Amniotic epithelial cell (primary cell): ENCODE measurements around the gene MBTPS1.
A peak's percentile ranks its signal among the peaks of the same experiment; 100 is the strongest.

Experiments
- DNase-seq: peaks from one replicate; pipeline ENCODE4 v3.0.0-alpha.2; 2010; ENCODE audit warnings: low read depth

MBTPS1 gene

DNA sequence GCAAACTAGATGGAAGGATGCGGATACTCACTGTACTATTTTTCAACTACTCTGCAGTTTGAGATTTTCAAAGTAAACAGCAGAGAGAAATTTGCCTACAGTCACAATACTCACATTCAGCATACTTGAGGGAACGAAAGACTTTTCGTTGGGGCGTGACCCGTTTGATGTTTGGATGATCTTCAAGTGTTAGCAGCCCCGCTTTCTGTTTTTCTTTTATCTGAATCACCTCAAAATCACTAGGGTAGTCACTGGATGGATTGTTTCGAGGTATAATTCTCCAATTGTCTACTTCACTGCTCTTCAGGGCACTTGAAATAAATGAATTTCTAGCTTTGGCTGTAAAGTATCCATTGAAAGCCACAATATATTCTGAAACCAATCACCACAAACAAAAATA lies 17.8 kb downstream of the MBTPS1 start:
- no peak for DNase-seq

DNA sequence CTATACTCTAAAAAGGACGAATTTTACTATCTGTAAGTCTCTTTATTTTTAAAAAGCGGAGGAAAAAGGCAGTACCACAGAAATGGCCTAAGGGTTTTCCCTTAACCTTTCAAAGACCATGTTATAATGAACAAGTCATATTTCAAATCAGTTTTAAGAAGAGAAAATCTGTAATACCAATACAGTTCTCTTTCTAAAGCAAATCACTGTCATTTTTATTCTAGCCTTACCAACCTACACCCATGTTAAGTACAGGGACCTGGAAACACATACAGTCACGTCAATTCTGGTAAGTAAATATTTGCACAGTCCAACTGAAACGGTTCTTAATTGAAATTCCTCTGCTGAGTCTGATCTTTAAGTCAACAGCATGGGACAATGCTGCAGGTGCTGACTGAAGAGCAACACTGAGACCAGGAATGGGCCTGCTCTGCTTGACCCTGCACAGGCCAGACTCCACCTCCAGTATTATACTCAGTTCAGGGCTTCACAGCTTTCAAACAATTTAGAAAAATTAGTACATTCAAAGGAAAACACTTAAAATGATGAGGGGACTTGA lies 20.2 kb downstream of the MBTPS1 start:
- no peak for DNase-seq

- DNase-seq, result no peak
Measured at GRCh38 chr16:84095466-84095865, 21.3 kb downstream of the MBTPS1 start.

DNA sequence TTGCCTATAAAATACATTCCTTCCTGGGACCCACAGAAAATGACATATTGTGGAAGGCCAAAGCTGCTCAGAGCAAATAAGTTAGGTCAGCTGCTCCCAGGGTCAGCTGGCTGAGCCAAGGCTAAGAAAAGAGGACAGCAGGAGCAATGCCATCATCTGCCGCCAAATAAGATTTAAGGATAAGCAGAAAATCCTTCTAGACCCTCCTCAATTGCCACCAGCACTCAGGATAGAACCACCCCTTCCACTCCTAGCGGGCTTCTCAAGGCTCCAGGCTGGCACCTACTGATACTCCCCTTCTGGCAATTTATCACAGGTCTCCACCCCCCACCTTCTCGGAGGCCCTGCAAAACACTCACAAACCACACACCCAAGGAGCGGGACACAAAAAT lies 22.9 kb downstream of the MBTPS1 start:
- DNase-seq, result no peak

GRCh38 chr16:84093120-84093878 lies 23.4 kb downstream of the MBTPS1 start:
- DNase-seq, result no peak

GRCh38 chr16:84091460-84091859 lies 25.3 kb downstream of the MBTPS1 start:
- DNase-seq, result no peak

DNA sequence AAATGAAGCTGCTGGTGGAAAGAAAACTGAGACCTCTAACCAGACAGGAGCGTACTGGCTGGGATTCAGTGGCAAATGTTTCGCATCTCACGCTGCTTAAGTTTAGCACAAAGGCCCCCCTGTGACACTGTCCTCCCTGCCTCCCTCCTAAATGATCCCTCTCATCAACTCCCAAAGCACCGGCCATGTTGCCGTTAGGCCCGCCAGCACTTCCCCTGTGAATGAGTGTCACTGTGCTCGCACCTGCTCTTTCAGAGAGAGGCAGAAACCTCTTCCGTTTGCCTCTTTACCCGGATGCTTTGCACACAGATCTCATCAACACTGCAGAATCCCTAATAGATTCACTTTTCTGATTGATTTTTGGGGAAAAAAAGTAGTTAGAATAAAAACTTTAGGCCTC lies 26.5 kb downstream of the MBTPS1 start:
- no peak for DNase-seq

- DNase-seq, result no peak
Measured at GRCh38 chr16:84088695-84089395, 27.9 kb downstream of the MBTPS1 start.

DNA sequence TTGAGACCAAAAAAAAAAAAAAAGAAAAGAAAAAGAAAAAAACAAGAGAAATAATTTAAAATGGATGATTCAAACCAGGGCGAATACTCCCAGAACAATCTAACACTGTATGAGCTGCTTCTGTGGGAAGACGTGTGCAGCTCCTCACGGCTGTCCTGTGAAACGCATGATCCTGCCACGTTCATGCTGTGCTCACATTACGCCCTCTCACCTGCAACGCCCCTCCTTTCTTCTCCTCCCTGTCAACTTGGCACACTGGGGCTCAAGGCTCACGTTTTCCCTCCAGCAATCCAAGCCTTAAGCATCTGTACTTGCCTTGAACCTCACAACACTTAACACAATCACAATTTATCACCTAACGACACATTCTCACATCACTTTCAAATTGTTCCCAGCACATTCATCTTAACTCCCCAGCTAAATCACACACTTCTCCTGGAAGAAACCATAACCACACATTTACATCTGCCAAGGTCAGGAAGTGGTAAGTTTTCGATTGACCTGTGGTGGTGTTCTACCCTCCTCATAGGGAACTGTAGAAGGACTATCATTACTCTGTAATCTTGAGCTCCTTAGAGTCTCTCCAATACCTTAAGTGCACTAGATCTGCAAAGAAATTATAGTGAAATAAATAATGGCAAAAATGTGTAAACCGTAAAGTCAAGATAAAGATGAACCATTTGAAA lies 29.1 kb downstream of the MBTPS1 start:
- no peak for DNase-seq

- no peak for DNase-seq
Measured at GRCh38 chr16:84087001-84087400, 29.7 kb downstream of the MBTPS1 start.

DNA sequence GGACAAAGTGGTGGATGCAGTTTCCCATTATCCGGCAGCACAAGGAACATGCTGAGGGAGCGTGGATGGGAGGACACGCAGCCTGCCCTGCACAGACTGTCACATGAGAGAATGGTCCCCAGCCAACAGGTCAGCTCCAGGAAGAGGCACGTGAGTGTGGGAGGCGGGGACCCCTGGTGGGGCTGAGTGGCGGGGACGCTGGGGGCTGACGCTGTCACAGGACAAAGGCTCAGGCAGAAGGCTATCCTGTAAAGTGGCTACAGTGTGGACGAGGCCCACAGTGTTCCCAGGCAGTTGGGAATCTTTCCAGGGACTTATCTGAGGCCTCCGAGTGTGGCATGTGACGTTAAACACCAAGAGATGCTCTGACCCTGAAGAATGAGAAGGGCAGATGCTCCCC lies 30.4 kb downstream of the MBTPS1 start:
- no peak for DNase-seq

GRCh38 chr16:84085773-84086172 lies 31.0 kb downstream of the MBTPS1 start:
- DNase-seq, result no peak

- no peak for DNase-seq
Measured at GRCh38 chr16:84085271-84085667, 31.5 kb downstream of the MBTPS1 start.

DNA sequence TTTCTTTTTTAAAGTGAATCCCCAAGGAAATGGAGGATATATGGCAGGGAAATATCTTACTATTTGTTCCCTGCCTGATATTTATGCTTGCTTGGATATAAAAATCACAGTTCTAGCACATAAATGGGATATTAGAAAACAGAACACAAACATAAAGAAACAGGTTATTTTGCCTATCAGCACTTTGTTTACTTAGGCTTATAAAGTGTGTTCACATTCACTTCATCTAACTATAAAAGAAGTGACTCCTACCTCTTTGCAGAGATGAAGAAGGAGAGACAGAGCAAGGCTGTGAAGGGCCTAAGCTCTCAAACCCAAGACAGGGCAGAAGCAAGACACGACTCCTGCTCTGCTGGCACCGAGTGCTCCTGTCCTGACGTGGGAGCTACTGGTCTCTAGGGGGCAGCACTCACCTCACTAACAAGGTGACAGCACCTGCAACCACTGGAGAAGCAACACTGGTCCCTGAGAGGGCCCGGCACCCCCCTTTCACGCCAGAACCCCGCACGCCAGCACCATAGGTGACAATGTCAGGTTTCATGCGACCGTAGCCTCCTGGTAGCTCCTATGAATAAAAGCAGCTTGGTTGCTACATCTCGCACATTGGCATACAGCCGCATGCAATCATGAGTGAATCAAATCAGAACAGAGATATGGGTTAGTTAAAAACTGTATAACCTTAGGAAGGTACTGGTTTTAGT lies 32.0 kb downstream of the MBTPS1 start:
- peak; percentile 61 for DNase-seq

DNA sequence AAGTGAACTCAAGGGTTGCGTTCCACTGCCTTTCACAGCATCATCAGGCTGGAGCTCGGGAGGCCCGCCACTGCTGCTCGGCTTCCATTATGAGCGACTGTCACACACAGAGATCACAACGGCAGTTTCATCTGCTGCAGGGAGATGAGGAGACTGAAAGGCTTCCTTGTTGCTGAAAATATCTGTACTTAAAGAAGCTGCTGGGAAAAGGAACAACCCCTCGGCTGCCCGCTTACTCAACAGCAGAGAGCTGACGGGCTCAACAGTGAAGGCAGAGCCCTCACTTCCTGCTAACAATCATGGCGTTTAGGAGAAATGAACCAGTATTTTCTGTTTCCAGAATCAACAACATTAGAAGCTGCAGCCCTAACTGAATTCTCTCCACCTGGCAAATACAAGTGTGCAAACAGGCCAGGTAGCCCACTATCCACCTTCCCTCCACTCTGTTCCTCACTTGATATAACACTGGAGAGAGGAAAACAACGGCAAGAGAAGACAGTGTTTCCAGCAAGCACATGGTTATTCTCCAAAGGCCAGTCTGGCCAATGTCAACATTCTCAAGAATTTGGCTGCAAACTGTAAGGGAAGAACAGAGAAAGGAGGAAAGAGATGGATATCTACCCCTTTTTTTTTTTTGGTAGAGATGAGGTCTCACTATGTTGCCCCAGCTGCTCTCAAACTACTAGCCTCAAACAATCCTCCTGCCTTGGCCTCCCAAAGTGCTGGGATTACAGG lies 33.7 kb downstream of the MBTPS1 start:
- DNase-seq, result no peak

- DNase-seq, result no peak
Measured at GRCh38 chr16:84082110-84082509, 34.6 kb downstream of the MBTPS1 start.

DNA sequence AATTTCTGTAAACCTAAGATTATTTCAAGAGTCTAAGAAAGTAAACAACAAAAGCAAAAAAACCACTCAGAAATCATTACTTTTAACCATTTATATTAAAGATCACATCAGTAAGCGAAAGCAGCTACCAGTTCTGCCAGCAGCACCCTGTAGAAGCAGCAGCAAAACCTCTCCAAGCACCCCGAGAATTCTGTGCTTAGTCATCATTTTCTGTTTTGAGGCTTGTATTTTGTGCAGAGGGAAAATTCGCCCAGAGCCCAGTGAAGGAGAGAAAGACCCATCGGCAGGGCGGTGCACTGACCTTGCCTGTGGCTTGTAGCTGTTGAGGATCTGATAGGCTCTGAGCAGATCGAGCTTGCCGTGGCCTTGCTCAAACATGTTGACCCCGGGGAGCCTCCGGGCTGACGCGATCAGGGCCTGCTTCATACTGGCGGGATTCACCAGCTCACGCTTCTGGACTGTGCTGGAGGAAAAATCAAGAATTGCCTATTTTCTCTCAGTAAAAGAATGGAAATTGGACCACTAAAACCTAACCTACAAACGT lies 35.2 kb downstream of the MBTPS1 start:
- no peak for DNase-seq

DNA sequence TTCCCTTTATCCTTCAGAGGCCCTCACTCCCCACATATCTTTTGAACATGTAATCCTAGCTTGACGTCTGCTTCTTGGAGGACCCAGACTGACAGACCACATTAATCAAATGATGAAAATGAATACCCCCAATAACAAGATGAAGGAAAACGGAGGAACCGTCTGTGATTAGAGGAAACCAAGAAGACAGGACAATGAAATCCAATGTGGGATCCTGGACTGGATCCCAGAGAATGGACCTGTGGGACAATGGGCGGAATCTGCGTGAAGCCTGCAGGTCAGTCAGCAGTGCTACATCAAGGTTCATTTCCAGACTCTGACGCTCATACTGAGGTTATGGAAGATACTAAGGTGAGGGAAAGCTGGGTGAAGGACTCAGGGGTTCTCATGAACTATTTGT lies 35.9 kb downstream of the MBTPS1 start:
- peak; percentile 23 for DNase-seq

DNA sequence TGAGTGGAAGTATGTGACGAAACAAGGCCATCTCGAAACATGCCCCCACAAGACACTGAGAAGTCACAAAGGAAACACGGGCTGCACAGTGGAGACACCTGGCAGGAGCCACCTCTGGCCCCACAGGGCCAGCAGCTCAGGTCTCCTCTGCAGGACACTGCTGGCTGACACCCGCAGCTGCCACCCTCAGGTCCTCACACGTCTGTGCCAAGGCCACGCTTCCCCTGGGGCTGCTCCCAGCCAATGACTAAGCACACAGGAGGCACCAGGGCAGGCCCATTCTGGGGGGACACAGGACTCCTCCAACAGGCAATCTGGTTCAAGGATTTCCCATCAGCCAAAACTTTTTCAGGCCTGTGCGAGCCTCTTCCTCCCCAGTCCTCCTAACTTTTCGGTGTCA lies 36.4 kb downstream of the MBTPS1 start:
- DNase-seq, result no peak

DNA sequence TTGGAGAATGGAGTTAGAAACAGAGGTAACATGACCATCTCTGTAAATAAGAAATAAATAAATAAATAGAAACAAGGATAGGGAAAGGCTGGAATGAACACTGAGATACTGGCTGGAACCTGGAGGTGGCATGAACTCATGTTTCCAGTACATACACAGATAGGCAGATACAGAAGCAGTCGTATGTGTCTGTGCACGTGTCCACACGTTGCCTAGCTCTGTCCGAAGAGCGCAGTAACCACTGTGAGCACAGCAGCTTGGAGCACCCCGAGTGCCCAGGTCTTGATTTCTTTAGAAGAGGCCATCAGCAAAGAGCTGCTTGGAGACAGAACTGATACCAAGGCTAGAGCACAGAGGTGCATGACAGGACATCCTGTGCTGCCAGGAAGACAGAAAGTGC lies 37.1 kb downstream of the MBTPS1 start:
- no peak for DNase-seq

GRCh38 chr16:84075376-84075775 lies 41.4 kb downstream of the MBTPS1 start:
- no peak for DNase-seq
